HG02981 (cell line): ENCODE results near the gene RBP2.

ENCODE experiments used
- ATAC-seq: cut with Tn5 transposase; IDR thresholded peaks from one replicate; pipeline ENCODE4 v1.9.1; 2021; ENCODE audit warnings: mild to moderate bottlenecking, moderate library complexity; ENCODE audit not compliant: unreplicated experiment

The RBP2 gene

GRCh38 chr3:139476348-139476747 lies at the start of gene RBP2:
RBP2 (minus strand) TSS chr3:139476516; CDS start chr3:139476459, 57 bp downstream.
- ATAC-seq, result no peak

GRCh38 chr3:139524841-139525636 lies 48.7 kb upstream of the RBP2 start:
- no peak for ATAC-seq

- no peak for ATAC-seq
Observed at GRCh38 chr3:139523718-139524117, 47.4 kb upstream of the RBP2 start.

- no peak for ATAC-seq
Observed at GRCh38 chr3:139523166-139523565, 46.9 kb upstream of the RBP2 start.

DNA sequence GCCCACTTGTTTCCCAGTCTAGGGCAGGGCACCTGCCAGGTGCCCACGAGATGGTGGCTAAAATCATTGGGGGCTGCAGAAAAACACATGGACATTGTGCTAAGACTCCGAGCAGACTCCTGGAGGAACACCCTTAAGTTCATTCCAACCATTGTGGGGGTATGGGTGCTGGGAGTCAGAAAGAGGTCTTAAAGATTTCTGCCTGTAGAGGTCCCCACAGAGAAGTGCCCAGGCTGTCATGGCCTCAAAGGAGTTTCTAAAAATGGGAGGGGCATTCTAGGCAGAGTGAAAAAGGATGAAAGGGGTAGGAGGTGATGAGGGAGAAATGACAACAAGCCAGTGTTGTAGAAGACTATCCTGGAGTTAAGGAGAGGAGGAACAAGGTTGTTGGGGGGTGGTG lies 46.1 kb upstream of the RBP2 start:
- no peak for ATAC-seq

GRCh38 chr3:139521816-139522215 lies 45.5 kb upstream of the RBP2 start:
- no peak for ATAC-seq

- ATAC-seq, result no peak
Observed at GRCh38 chr3:139521144-139521543, 44.8 kb upstream of the RBP2 start.

GRCh38 chr3:139519998-139520737 lies 43.9 kb upstream of the RBP2 start:
- ATAC-seq, result no peak

- ATAC-seq, result no peak
Observed at GRCh38 chr3:139518926-139519842, 42.9 kb upstream of the RBP2 start.

- ATAC-seq, result no peak
Observed at GRCh38 chr3:139518306-139518705, 42.0 kb upstream of the RBP2 start.

GRCh38 chr3:139517321-139518065 lies 41.2 kb upstream of the RBP2 start:
- no peak for ATAC-seq

GRCh38 chr3:139514741-139515140 lies 38.4 kb upstream of the RBP2 start:
- no peak for ATAC-seq

DNA sequence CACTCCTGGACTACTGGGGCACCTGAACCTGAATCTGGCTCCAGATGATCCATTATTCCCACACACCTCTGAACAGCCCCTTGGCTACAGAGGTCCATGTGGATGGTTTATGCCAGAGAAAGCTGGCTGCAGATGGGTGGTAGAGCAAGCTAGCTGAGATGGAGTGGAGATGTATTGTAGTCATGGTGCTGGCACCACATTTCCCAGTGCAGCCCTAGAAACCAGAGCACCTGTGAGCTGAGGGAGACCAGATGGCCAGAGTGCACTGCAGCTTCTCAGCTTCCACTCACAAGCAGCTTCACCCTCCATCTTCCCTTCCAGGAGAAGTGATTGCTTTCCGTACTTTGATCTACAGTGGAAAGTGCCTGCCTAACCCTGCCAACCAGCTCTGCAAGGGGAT lies 33.3 kb upstream of the RBP2 start:
- ATAC-seq, result no peak

DNA sequence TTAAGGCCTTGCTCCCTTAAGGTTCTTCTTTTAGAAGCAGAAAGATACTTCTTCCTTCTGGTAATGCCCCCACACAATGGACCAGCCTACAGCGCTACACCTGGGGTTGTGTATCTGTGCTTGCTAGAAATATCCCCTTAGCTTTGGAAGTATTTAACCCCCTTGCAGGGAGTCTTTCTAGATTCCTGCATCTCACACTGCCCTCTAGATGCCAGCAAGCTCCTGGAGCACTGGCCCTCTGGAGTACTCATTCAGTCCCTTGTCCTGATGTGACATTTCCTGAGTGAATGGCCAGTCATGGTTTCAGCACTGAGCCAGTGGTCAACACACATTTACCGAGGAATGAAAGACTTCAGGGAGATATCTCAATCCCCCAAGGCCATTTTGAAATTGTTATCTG lies 30.4 kb upstream of the RBP2 start:
- no peak for ATAC-seq

DNA sequence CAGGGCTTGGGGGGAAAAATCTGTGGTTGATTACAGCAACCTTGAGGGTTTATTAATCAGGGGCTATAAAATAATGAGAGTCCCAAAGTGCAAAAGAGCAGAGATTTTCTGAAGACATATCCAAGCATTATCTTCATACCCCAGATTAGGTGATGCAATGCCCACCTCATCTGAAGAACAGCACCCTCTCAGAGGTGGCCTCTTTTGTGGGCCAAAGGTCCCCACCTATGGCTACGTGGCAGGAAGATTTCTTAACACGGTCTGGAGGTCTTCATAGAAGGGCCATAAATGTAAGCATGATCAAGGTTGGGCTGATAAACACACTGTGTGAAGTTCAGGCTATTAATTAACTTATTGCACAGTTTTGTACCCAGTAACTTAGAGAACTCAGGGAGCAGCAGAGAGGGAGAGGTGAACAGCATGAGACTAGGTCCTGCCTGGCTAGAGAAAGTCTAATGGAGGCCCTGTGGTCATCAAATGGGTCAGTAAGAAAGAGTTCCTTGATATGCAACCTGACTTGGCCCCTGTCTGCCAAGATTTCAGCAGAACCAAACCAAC lies 29.6 kb upstream of the RBP2 start:
- no peak for ATAC-seq

DNA sequence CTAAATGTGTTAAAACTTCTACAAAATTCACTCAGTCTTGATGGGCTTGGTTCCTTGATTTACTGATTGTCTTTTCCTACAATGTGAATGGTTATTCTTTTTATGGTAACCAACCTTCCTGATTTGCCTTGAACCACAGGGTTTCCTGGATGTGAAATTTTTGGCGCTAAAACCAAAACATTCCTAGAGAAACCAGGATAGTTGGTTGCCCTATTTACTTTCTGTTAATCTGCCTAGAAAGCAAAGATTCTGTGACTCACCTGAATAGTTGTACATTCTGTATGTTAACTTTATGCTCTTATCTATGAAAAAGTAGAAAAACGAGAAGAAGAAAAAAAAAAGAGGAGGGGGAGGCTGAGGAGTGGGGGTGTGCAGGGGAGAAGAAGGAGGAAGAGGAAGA lies 23.2 kb upstream of the RBP2 start:
- no peak for ATAC-seq

DNA sequence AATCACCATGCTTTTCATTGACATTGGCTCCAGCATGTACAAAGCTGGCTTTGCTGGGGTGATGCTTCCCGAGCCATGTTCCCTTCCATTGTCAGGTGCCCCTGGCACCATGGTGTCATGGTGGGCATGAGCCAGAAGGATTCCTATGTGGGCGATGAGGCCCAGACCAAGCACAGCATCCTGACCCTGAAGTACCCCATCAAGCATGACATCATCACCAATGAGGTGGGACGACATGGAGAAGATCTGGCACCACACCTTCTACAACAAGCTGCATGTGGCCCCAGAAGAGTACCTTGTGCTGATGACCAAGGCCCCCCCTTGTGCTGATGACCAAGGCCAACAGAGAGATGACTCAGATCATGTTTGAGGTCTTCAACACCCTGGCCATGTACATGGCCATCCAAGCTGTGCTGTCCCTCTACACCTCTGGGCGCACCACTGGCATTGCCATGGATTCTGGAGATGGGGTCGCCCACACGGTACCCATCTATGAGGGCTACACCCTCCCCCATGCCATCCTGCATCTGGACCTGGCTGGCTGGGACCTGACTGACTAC lies 17.6 kb upstream of the RBP2 start:
- ATAC-seq, result no peak

DNA sequence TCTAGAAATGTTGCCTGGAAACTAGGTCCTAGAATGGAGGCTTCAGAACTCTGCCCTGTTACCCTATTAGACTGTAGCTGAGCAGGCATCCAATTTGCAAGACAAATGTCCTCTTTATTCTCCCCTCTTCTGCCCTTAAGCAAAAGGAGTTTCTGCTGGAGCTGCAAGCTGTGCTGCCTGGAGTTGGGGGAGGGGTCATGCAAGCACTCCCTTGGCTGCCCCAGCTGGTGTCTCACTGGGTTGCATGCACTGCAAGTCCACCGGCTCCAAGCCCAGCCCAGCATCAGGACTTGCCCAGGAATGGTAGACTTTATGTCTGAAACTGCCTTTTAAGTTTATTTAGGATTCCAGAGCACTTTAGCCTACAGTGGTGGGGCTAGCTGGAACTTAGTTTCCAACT lies 15.7 kb upstream of the RBP2 start:
- ATAC-seq, result no peak

- ATAC-seq, result no peak
Observed at GRCh38 chr3:139491027-139491700, 14.8 kb upstream of the RBP2 start.
